ENCODE data around the gene CHCHD6.

Gene CHCHD6

DNA sequence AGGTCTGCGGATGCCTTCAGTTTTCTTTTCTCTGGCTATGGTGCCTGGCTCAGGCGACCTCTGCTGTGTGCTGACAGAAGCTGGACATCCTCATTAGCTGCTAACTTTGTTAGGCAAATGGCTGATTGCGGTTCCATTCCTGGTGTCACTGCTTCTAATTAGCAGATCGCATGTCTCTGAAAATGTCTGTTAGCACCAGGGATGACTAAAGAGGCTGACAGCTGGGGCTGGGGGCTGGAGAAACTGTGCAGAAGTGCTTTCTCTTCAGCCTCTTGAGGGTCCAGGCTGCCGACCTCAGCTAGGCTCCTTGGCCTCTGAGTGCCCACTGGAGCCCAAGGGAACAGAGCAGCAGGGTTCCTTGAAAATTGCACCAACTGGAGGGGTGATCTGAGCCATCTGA, 39.3 kb downstream of the CHCHD6 start:
- H3K27ac ChIP-seq: no peak overlapping the region
- no peak for DNase-seq
- no peaks in the 10 kb centered on the region for H3K9me3 ChIP-seq
- no peak overlapping the region for H3K4me3 ChIP-seq
- H3K36me3 ChIP-seq: peaks cover 0 to 11% (median 10%) of the 10 kb centered on the region in 3 donors
- TF ChIP-seq, protein P1, sequence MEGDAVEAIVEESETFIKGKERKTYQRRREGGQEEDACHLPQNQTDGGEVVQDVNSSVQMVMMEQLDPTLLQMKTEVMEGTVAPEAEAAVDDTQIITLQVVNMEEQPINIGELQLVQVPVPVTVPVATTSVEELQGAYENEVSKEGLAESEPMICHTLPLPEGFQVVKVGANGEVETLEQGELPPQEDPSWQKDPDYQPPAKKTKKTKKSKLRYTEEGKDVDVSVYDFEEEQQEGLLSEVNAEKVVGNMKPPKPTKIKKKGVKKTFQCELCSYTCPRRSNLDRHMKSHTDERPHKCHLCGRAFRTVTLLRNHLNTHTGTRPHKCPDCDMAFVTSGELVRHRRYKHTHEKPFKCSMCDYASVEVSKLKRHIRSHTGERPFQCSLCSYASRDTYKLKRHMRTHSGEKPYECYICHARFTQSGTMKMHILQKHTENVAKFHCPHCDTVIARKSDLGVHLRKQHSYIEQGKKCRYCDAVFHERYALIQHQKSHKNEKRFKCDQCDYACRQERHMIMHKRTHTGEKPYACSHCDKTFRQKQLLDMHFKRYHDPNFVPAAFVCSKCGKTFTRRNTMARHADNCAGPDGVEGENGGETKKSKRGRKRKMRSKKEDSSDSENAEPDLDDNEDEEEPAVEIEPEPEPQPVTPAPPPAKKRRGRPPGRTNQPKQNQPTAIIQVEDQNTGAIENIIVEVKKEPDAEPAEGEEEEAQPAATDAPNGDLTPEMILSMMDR (IDR thresholded peaks at IDR 0.05): no peak
- H3K27me3 ChIP-seq: no peaks in the 10 kb centered on the region
- intact Hi-C loops (cut with DNase I; ENCODE audit: low total_unique reads): no loop called here
- peaks cover 0 to 22% (median 14%) of the 10 kb centered on the region in 4 donors for H3K4me1 ChIP-seq

DNA sequence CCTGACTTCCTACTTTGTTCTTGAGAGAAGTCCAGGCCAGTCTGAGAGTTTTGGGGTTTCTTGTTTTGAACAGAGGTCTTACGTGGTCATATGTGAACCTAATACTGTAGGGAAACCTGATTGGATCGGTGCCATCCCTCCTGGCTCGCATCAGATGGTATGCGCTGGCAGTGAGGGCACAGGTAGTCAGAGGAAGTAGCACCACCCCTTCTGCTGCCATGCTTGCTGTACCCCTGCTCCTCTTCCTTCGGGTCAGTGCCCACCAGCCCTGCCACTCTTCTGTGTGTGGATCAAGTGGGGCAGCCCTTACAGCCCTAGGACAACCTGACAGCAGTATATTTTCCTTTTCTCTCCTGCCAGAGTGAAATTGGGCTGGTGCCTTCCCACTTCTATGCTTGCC, 39.7 kb downstream of the CHCHD6 start:
- intact Hi-C loops (cut with DNase I; ENCODE audit: low total_unique reads): no loop called here
- TF ChIP-seq, protein P1 (IDR thresholded peaks at IDR 0.05): no peak
- Histone ChIP-seq H3K9me3 (no peaks in the 10 kb centered on the region), H3K36me3 (peaks cover 0 to 11% (median 8%) of the 10 kb centered on the region in 3 donors), H3K27ac (no peak overlapping the region), H3K4me3 (no peak overlapping the region), H3K4me1 (peaks cover 0 to 22% (median 14%) of the 10 kb centered on the region in 4 donors), H3K27me3 (no peaks in the 10 kb centered on the region)
- no peak for DNase-seq

DNA sequence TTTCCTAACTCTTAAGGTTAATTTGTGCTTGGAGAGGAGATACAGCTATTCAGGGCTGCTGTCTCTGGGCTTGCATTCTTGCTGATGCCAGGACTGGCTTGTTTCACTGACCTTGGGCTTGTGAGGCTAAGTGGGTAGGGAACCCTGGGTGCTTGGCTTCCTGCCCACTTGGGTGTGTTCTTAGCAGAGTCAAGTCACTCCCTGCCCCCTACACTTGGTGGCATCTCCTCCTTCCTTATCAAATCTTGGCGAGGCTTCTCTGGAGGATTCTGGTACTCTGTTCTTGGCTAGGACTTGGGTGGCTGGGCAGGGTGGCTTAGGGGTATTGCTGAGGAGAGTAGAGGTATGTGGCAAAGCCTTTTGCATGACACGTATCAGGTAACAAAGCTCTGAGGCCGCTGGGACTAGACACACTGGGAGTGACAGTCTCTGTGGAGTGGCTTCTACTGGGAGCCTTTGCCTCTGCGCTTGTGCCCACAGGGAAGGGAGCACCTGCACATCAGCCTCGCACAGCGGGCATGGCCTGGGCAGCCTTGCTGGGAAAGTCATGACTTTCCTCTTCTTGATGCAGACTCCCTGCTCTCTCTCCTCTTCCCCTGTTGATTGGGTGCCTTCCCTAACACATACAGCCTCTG, 41.8 kb downstream of the CHCHD6 start:
- intact Hi-C loops (cut with DNase I; ENCODE audit: low total_unique reads): no loop called here
- no peak for DNase-seq
- Histone ChIP-seq H3K4me3 (no peak overlapping the region), H3K4me1 (peaks cover 0 to 22% (median 14%) of the 10 kb centered on the region in 4 donors), H3K27me3 (no peaks in the 10 kb centered on the region), H3K36me3 (peaks cover 0 to 5% (median 0%) of the 10 kb centered on the region in 3 donors), H3K9me3 (no peaks in the 10 kb centered on the region), H3K27ac (peak overlapping the region in 1 of 2 donors; percentile 48)
- TF ChIP-seq, protein P1 (IDR thresholded peaks at IDR 0.05): no peak

DNA sequence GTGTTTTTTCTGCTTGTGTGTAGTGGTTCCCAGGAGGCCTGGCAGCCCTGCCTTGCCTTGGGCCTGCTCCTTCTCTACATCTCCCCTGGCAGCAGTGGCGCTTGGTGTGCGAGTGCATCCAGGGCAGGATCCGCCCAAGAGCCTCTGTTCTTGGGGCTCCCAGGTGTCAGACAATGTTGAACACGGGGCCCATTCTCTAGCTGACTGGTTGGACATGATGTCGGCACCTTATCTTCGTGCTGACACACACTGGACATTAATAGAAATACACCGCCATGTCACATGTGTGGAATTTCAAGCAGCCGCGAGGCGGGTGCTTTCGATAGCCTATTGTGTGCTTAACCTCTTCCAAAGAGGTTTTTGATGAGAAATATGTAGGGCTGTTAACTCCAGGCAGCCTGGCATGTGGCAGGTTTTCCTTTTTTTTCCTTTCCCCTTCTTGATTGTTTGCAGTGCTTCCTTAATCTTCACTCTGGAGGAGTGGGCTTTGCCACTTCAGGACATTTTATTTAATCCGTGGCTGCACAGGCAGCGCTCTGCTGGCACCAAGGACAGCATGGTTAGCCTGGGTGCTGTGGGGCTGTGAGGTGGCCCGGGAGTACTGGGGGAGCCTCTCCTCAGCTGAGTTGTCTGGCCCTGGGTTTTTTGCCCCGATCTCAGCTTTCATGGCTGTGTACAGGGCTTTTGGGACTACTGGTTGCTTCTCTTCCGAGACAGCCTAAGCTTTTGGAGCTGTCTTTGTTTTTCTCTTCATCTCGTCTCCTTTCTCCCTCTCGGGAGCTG, 42.5 kb downstream of the CHCHD6 start:
- Histone ChIP-seq H3K4me3 (peak overlapping the region; percentile 30 to 37), H3K9me3 (no peaks in the 10 kb centered on the region), H3K4me1 (peaks cover 0 to 22% (median 14%) of the 10 kb centered on the region in 4 donors), H3K27me3 (no peaks in the 10 kb centered on the region), H3K27ac (peak overlapping the region in 1 of 2 donors; percentile 48), H3K36me3 (peaks cover 0 to 5% (median 0%) of the 10 kb centered on the region in 3 donors)
- intact Hi-C loops (cut with DNase I; ENCODE audit: low total_unique reads): no loop called here
- DNase-seq: no peak
- TF ChIP-seq, protein P1 (IDR thresholded peaks at IDR 0.05): peak in 1 of 2 experiments; percentile 15

DNA sequence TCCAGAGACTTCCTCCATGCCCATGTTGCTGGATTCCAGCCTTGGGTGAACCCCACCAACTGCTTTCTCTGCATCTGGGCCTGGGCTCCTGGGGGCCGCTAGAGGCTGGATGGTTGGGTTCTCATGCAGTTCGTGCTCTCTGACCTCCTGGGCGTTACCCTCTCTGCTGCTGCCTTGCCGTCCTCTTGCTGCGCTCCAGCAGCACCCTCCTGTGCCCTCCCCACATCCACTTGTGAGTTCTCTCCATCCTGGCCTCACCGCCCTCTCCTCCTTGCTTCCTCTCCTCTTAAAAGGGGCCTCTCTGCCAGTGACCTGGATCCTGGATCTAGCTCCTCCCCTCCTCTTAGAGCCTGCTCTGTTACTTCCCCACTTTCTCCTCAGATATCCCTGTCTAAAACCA, 43.7 kb downstream of the CHCHD6 start:
- Histone ChIP-seq H3K27ac (no peak overlapping the region), H3K4me1 (peaks cover 0 to 22% (median 16%) of the 10 kb centered on the region in 4 donors), H3K4me3 (no peak overlapping the region), H3K9me3 (no peaks in the 10 kb centered on the region), H3K36me3 (no peaks in the 10 kb centered on the region), H3K27me3 (no peaks in the 10 kb centered on the region)
- TF ChIP-seq, protein P1 (IDR thresholded peaks at IDR 0.05): no peak
- intact Hi-C loops (cut with DNase I; ENCODE audit: low total_unique reads): no loop called here
- DNase-seq: no peak
